GM23338 (cell line): ENCODE data around the gene ZBTB20.
A peak's percentile ranks its signal among the peaks of the same experiment; 100 is the strongest.

Experiments used
- CREB1 ChIP-seq: fragments of 250-450 bp; sonication (Bioruptor Pico); IDR thresholded peaks from 2 replicates; pipeline ENCODE4 v1.5.0; 2020; ENCODE audit warnings: low read depth, mild to moderate bottlenecking, moderate library complexity
- ETS1 ChIP-seq: IDR thresholded peaks from 2 replicates; pipeline ENCODE4 v1.6.1; 2016; ENCODE audit warnings: antibody characterized with exemption
- EZH2 ChIP-seq: fragments of 200-600 bp; sonication (generic); IDR thresholded peaks from one replicate; pipeline ENCODE4 v1.8.0; 2017; ENCODE audit warnings: antibody characterized with exemption, mild to moderate bottlenecking, low read depth; ENCODE audit not compliant: unreplicated experiment
- EZH2phosphoT487 ChIP-seq: fragments of 200-600 bp; sonication (generic); IDR thresholded peaks from one replicate; pipeline ENCODE4 v1.8.1; 2018; ENCODE audit warnings: antibody characterized with exemption; ENCODE audit not compliant: unreplicated experiment
- JUNB ChIP-seq: IDR thresholded peaks from one replicate; pipeline ENCODE4 v1.6.1; 2016; ENCODE audit warnings: antibody characterized with exemption; ENCODE audit not compliant: unreplicated experiment
- NANOG ChIP-seq: IDR thresholded peaks from 2 replicates; pipeline ENCODE4 v1.6.1; 2016; ENCODE audit warnings: antibody characterized with exemption, borderline replicate concordance
- POLR2AphosphoS5 ChIP-seq: IDR thresholded peaks from 2 replicates; pipeline ENCODE4 v1.6.1; 2016; ENCODE audit warnings: antibody characterized with exemption, low read depth
- REST ChIP-seq: IDR thresholded peaks from one replicate; pipeline ENCODE4 v1.6.1; 2018; ENCODE audit warnings: antibody characterized with exemption; ENCODE audit not compliant: unreplicated experiment
- STAT1 ChIP-seq: IDR thresholded peaks from one replicate; pipeline ENCODE4 v1.6.1; 2016; ENCODE audit warnings: antibody characterized with exemption; ENCODE audit not compliant: unreplicated experiment
- ZNF114 ChIP-seq: fragments of 250-450 bp; sonication (Bioruptor Pico); IDR thresholded peaks from 2 replicates; pipeline ENCODE4 v1.5.0; 2020; ENCODE audit warnings: mild to moderate bottlenecking, moderate library complexity
- ZNF331 ChIP-seq: fragments of 250-450 bp; sonication (Bioruptor Pico); IDR thresholded peaks from 2 replicates; pipeline ENCODE4 v1.5.0; 2020; ENCODE audit warnings: low read depth, mild to moderate bottlenecking, moderate library complexity
- TF ChIP-seq, protein P1 (sequence below), 2 experiments: fragments of 200-600 bp in 1 of 2; sonication (generic) in 1 of 2; conservative IDR thresholded peaks; 2 replicates each; pipeline versions ENCODE4 v1.5.1 to v1.6.1; 2016 to 2017; ENCODE audit warnings: antibody characterized with exemption in 2 of 2, low read depth in 2 of 2, mild to moderate bottlenecking in 2 of 2, moderate library complexity in 1 of 2
- TF ChIP-seq, protein P2 (sequence below): fragments of 250-450 bp; sonication (Bioruptor Pico); IDR thresholded peaks from 2 replicates; pipeline ENCODE4 v1.5.0; 2020; ENCODE audit warnings: mild to moderate bottlenecking, moderate library complexity

DNA sequence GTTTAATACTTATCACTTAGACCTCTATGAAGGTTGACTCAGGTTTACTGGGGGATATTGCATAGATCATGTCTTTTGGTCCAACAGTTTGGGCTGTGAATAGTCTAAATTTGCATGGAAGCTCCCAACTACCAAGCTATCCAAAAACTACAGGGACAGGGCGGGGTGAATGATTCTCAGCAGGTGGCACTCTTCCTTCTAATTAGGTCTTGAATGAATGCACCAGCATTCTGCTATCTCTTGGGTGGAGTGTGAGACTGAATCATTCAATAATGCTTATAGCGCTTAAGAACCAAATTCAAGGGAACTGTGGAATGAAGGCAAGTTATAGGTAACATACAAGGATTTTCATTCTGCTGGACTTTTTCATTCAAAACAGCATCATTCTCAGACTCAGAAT, 507.0 kb downstream of the ZBTB20 start:
- TF ChIP-seq, protein P1, sequence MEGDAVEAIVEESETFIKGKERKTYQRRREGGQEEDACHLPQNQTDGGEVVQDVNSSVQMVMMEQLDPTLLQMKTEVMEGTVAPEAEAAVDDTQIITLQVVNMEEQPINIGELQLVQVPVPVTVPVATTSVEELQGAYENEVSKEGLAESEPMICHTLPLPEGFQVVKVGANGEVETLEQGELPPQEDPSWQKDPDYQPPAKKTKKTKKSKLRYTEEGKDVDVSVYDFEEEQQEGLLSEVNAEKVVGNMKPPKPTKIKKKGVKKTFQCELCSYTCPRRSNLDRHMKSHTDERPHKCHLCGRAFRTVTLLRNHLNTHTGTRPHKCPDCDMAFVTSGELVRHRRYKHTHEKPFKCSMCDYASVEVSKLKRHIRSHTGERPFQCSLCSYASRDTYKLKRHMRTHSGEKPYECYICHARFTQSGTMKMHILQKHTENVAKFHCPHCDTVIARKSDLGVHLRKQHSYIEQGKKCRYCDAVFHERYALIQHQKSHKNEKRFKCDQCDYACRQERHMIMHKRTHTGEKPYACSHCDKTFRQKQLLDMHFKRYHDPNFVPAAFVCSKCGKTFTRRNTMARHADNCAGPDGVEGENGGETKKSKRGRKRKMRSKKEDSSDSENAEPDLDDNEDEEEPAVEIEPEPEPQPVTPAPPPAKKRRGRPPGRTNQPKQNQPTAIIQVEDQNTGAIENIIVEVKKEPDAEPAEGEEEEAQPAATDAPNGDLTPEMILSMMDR (conservative IDR thresholded peaks at IDR 0.05; ENCODE audit: low read depth in 2 of 2), result 0 out of 4 replicates have a peak, but pooled peaks of 1 of the 2 experiments have one; percentile 8
- no peak for TF ChIP-seq EZH2
- TF ChIP-seq REST, result no peak
- TF ChIP-seq POLR2AphosphoS5, result no peak
- TF ChIP-seq EZH2phosphoT487, result no peak
- TF ChIP-seq ZNF114 (CRISPR knock-in tag), result no peak
- no peak for TF ChIP-seq ETS1
- no peak for TF ChIP-seq CREB1 (CRISPR knock-in tag)
- no peak for TF ChIP-seq JUNB
- TF ChIP-seq NANOG, result no peak
- TF ChIP-seq, protein P2, sequence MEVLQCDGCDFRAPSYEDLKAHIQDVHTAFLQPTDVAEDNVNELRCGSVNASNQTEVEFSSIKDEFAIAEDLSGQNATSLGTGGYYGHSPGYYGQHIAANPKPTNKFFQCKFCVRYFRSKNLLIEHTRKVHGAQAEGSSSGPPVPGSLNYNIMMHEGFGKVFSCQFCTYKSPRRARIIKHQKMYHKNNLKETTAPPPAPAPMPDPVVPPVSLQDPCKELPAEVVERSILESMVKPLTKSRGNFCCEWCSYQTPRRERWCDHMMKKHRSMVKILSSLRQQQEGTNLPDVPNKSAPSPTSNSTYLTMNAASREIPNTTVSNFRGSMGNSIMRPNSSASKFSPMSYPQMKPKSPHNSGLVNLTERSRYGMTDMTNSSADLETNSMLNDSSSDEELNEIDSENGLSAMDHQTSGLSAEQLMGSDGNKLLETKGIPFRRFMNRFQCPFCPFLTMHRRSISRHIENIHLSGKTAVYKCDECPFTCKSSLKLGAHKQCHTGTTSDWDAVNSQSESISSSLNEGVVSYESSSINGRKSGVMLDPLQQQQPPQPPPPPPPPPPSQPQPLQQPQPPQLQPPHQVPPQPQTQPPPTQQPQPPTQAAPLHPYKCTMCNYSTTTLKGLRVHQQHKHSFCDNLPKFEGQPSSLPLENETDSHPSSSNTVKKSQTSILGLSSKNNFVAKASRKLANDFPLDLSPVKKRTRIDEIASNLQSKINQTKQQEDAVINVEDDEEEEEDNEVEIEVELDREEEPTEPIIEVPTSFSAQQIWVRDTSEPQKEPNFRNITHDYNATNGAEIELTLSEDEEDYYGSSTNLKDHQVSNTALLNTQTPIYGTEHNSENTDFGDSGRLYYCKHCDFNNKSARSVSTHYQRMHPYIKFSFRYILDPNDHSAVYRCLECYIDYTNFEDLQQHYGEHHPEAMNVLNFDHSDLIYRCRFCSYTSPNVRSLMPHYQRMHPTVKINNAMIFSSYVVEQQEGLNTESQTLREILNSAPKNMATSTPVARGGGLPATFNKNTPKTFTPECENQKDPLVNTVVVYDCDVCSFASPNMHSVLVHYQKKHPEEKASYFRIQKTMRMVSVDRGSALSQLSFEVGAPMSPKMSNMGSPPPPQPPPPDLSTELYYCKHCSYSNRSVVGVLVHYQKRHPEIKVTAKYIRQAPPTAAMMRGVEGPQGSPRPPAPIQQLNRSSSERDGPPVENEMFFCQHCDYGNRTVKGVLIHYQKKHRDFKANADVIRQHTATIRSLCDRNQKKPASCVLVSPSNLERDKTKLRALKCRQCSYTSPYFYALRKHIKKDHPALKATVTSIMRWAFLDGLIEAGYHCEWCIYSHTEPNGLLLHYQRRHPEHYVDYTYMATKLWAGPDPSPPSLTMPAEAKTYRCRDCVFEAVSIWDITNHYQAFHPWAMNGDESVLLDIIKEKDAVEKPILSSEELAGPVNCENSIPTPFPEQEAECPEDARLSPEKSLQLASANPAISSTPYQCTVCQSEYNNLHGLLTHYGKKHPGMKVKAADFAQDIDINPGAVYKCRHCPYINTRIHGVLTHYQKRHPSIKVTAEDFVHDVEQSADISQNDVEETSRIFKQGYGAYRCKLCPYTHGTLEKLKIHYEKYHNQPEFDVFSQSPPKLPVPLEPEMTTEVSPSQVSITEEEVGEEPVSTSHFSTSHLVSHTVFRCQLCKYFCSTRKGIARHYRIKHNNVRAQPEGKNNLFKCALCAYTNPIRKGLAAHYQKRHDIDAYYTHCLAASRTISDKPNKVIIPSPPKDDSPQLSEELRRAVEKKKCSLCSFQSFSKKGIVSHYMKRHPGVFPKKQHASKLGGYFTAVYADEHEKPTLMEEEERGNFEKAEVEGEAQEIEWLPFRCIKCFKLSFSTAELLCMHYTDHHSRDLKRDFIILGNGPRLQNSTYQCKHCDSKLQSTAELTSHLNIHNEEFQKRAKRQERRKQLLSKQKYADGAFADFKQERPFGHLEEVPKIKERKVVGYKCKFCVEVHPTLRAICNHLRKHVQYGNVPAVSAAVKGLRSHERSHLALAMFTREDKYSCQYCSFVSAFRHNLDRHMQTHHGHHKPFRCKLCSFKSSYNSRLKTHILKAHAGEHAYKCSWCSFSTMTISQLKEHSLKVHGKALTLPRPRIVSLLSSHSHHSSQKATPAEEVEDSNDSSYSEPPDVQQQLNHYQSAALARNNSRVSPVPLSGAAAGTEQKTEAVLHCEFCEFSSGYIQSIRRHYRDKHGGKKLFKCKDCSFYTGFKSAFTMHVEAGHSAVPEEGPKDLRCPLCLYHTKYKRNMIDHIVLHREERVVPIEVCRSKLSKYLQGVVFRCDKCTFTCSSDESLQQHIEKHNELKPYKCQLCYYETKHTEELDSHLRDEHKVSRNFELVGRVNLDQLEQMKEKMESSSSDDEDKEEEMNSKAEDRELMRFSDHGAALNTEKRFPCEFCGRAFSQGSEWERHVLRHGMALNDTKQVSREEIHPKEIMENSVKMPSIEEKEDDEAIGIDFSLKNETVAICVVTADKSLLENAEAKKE (CRISPR knock-in tag), result no peak
- no peak for TF ChIP-seq STAT1
- TF ChIP-seq ZNF331 (CRISPR knock-in tag), result no peak
